SJCRH30 (cell line): ENCODE data around the gene PDIA3. TPM values are rescaled to one million over a fixed set of nuclear protein-coding genes. Genes with fewer than 3 reads are reported as not detected.
A peak's percentile ranks its signal among the peaks of the same experiment; 100 is the strongest.

Experiments
- DNase-seq, 2 experiments: peaks; one replicate each; pipeline ENCODE4 v3.0.0-alpha.2; 2015 to 2020
- H3K27ac ChIP-seq: fragments of 250-450 bp; sonication (Bioruptor Pico); 2 replicates; pipeline ENCODE4 v1.5.1; 2020; ENCODE audit warnings: mild to moderate bottlenecking, moderate library complexity
- H3K27me3 ChIP-seq: fragments of 250-450 bp; sonication (Bioruptor Pico); 2 replicates; pipeline ENCODE4 v1.5.1; 2020; ENCODE audit warnings: mild to moderate bottlenecking, moderate library complexity
- H3K36me3 ChIP-seq: fragments of 250-450 bp; sonication (Bioruptor Pico); 2 replicates; pipeline ENCODE4 v1.5.1; 2020; ENCODE audit warnings: mild to moderate bottlenecking, moderate library complexity
- H3K4me1 ChIP-seq: fragments of 250-450 bp; sonication (Bioruptor Pico); 2 replicates; pipeline ENCODE4 v1.5.1; 2020; ENCODE audit warnings: mild to moderate bottlenecking, moderate library complexity
- H3K4me3 ChIP-seq: fragments of 250-450 bp; sonication (Bioruptor Pico); 2 replicates; pipeline ENCODE4 v1.5.1; 2020; ENCODE audit warnings: mild to moderate bottlenecking, moderate library complexity
- H3K9me3 ChIP-seq: fragments of 250-450 bp; sonication (Bioruptor Pico); replicated peaks from 2 replicates; pipeline ENCODE4 v1.5.1; 2020; ENCODE audit warnings: mild to moderate bottlenecking, moderate library complexity
- total RNA-seq: library from RNA; depleted of rRNA; stranded (reverse); fragments of >200 nt; shearing (Covaris generic); gene quantifications from 2 replicates; pipeline ENCODE4 v1.2.3, GENCODE V29; 2014

The PDIA3 gene
- total RNA-seq, 1 experiment from 2014 or later, result 229 TPM

- Histone ChIP-seq H3K4me3 (no peak overlapping the region), H3K36me3 (peaks cover 73% of the 10 kb centered on the region), H3K4me1 (no peaks in the 10 kb centered on the region), H3K27me3 (no peaks in the 10 kb centered on the region), H3K9me3 (no peaks in the 10 kb centered on the region), H3K27ac (no peak overlapping the region)
- DNase-seq, result peak; percentile 57 to 75
Observed at GRCh38 chr15:43769584-43770228, 23.5 kb downstream of the PDIA3 start.

GRCh38 chr15:43771816-43772215, 25.6 kb downstream of the PDIA3 start:
- no peak overlapping the region for H3K4me3 ChIP-seq
- no peaks in the 10 kb centered on the region for H3K9me3 ChIP-seq
- H3K4me1 ChIP-seq, result no peaks in the 10 kb centered on the region
- peaks cover 54% of the 10 kb centered on the region for H3K36me3 ChIP-seq
- no peaks in the 10 kb centered on the region for H3K27me3 ChIP-seq
- no peak overlapping the region for H3K27ac ChIP-seq
- no peak for DNase-seq

- no peaks in the 10 kb centered on the region for H3K4me1 ChIP-seq
- H3K27me3 ChIP-seq, result no peaks in the 10 kb centered on the region
- no peak overlapping the region for H3K27ac ChIP-seq
- no peaks in the 10 kb centered on the region for H3K9me3 ChIP-seq
- H3K36me3 ChIP-seq, result peaks cover 48% of the 10 kb centered on the region
- H3K4me3 ChIP-seq, result no peak overlapping the region
- DNase-seq, result no peak
Observed at GRCh38 chr15:43772624-43773023, 26.4 kb downstream of the PDIA3 start.

- peaks cover 41% of the 10 kb centered on the region for H3K36me3 ChIP-seq
- H3K9me3 ChIP-seq, result no peaks in the 10 kb centered on the region
Observed at GRCh38 chr15:43774062-43774461, 27.8 kb downstream of the PDIA3 start.

GRCh38 chr15:43775411-43775965, 29.2 kb downstream of the PDIA3 start:
- peak; percentile 34 to 56 for DNase-seq
- Histone ChIP-seq H3K36me3 (peaks cover 27% of the 10 kb centered on the region), H3K27me3 (no peaks in the 10 kb centered on the region), H3K4me1 (no peaks in the 10 kb centered on the region), H3K27ac (no peak overlapping the region), H3K9me3 (no peaks in the 10 kb centered on the region), H3K4me3 (no peak overlapping the region)

More at GRCh38 chr15:43774062-43774461, 27.8 kb downstream of the PDIA3 start:
- DNase-seq, result no peak
- Histone ChIP-seq H3K27ac (no peak overlapping the region), H3K4me3 (no peak overlapping the region), H3K4me1 (no peaks in the 10 kb centered on the region), H3K27me3 (no peaks in the 10 kb centered on the region)

- no peak for DNase-seq
- no peaks in the 10 kb centered on the region for H3K27me3 ChIP-seq
- H3K36me3 ChIP-seq, result peaks cover 20% of the 10 kb centered on the region
- H3K4me3 ChIP-seq, result no peak overlapping the region
- H3K9me3 ChIP-seq, result no peaks in the 10 kb centered on the region
- H3K27ac ChIP-seq, result no peak overlapping the region
- no peaks in the 10 kb centered on the region for H3K4me1 ChIP-seq
Observed at GRCh38 chr15:43776101-43776717, 30.0 kb downstream of the PDIA3 start.

GRCh38 chr15:43776718-43777266, 30.6 kb downstream of the PDIA3 start, which contains the start of gene ELL3:
Gene ELL3, minus strand, starts transcription at chr15:43776966. Its CDS starts 65 bp downstream, at chr15:43776901.
- DNase-seq, result no peak
- H3K4me1 ChIP-seq, result no peaks in the 10 kb centered on the region
- H3K27me3 ChIP-seq, result no peaks in the 10 kb centered on the region
- no peaks in the 10 kb centered on the region for H3K9me3 ChIP-seq
- peaks cover 15% of the 10 kb centered on the region for H3K36me3 ChIP-seq
- H3K4me3 ChIP-seq, result no peak within 1 kb of the TSS
- no peak within 1 kb of the TSS for H3K27ac ChIP-seq

GRCh38 chr15:43777267-43777914, 31.2 kb downstream of the PDIA3 start:
- no peaks in the 10 kb centered on the region for H3K4me1 ChIP-seq
- H3K4me3 ChIP-seq, result no peak overlapping the region
- DNase-seq, result no peak
- no peak overlapping the region for H3K27ac ChIP-seq
- peaks cover 9% of the 10 kb centered on the region for H3K36me3 ChIP-seq
- H3K27me3 ChIP-seq, result no peaks in the 10 kb centered on the region
- no peaks in the 10 kb centered on the region for H3K9me3 ChIP-seq

GRCh38 chr15:43779016-43779415, 32.8 kb downstream of the PDIA3 start:
- Histone ChIP-seq H3K36me3 (no peaks in the 10 kb centered on the region; the same call in 1 of the 2 replicates), H3K9me3 (no peaks in the 10 kb centered on the region), H3K27ac (no peak overlapping the region), H3K27me3 (no peaks in the 10 kb centered on the region), H3K4me1 (no peaks in the 10 kb centered on the region), H3K4me3 (no peak overlapping the region)
- DNase-seq, result no peak

GRCh38 chr15:43789409-43789808, 43.2 kb downstream of the PDIA3 start:
- Histone ChIP-seq H3K4me1 (peaks cover 4% of the 10 kb centered on the region; the same call in 1 of the 2 replicates), H3K4me3 (no peak overlapping the region), H3K36me3 (peaks cover 12% of the 10 kb centered on the region), H3K9me3 (no peaks in the 10 kb centered on the region), H3K27ac (no peak overlapping the region), H3K27me3 (no peaks in the 10 kb centered on the region)
- no peak for DNase-seq

GRCh38 chr15:43791993-43792760, 45.9 kb downstream of the PDIA3 start, which contains the start of gene SERF2:
Gene SERF2, plus strand, starts transcription at chr15:43792320. Its CDS starts 57 bp downstream, at chr15:43792377.
- Histone ChIP-seq H3K36me3 (peaks cover 32% of the 10 kb centered on the region), H3K4me3 (peak within 1 kb of the TSS; percentile 90), H3K4me1 (peaks cover 8% of the 10 kb centered on the region; the same call in 1 of the 2 replicates), H3K27ac (peak within 1 kb of the TSS; percentile 80), H3K27me3 (no peaks in the 10 kb centered on the region), H3K9me3 (no peaks in the 10 kb centered on the region)
- DNase-seq, result peak; percentile 99 to 100

GRCh38 chr15:43792761-43793476, 46.7 kb downstream of the PDIA3 start:
- no peaks in the 10 kb centered on the region for H3K27me3 ChIP-seq
- peak overlapping the region; percentile 73 for H3K27ac ChIP-seq
- no peaks in the 10 kb centered on the region for H3K9me3 ChIP-seq
- H3K4me1 ChIP-seq, result peaks cover 8% of the 10 kb centered on the region; the same call in 1 of the 2 replicates
- peaks cover 32% of the 10 kb centered on the region for H3K36me3 ChIP-seq
- peak overlapping the region; percentile 90 for H3K4me3 ChIP-seq
- no peak for DNase-seq

GRCh38 chr15:43793647-43794046, 47.4 kb downstream of the PDIA3 start:
- DNase-seq, result no peak
- Histone ChIP-seq H3K36me3 (peaks cover 32% of the 10 kb centered on the region), H3K4me3 (no peak overlapping the region; the same call in 1 of the 2 replicates), H3K27me3 (no peaks in the 10 kb centered on the region), H3K4me1 (peaks cover 8% of the 10 kb centered on the region; the same call in 1 of the 2 replicates), H3K27ac (no peak overlapping the region), H3K9me3 (no peaks in the 10 kb centered on the region)
